ENCODE data around the gene FAM163B.

Gene FAM163B

GRCh38 chr9:133608382-133608781, 807 bp downstream of the FAM163B start:
- Histone ChIP-seq H3K27ac (replicated peaks) (no peak overlapping the region), H3K27me3 (ENCODE audit: insufficient read depth, poor library complexity, severe bottlenecking) (peaks cover 3% of the 10 kb centered on the region), H3K4me3 (replicated peaks; ENCODE audit: insufficient read depth, low read length) (no peak overlapping the region)
- TF ChIP-seq CTCF (IDR thresholded peaks at IDR 0.05; ENCODE audit: insufficient read depth, low read length) (no peak), GABPA (IDR thresholded peaks at IDR 0.05; ENCODE audit: low read depth) (no peak), POLR2AphosphoS5 (IDR thresholded peaks at IDR 0.05; ENCODE audit: low read depth) (no peak), REST (IDR thresholded peaks at IDR 0.05; ENCODE audit: insufficient replicate concordance, low read depth) (no peak), SPI1 (IDR thresholded peaks at IDR 0.05; ENCODE audit: borderline replicate concordance, low read depth) (no peak)
- no peak for DNase-seq (ENCODE audit: low read depth in 1 of 2, low spot score in 1 of 2)

- peaks cover 3% of the 10 kb centered on the region for H3K27me3 ChIP-seq (ENCODE audit: insufficient read depth, poor library complexity, severe bottlenecking)
- H3K27ac ChIP-seq (replicated peaks): no peak overlapping the region
- TF ChIP-seq SPI1 (IDR thresholded peaks at IDR 0.05; ENCODE audit: borderline replicate concordance, low read depth) (no peak), REST (IDR thresholded peaks at IDR 0.05; ENCODE audit: insufficient replicate concordance, low read depth) (no peak), GABPA (IDR thresholded peaks at IDR 0.05; ENCODE audit: low read depth) (no peak), CTCF (IDR thresholded peaks at IDR 0.05; ENCODE audit: insufficient read depth, low read length) (no peak), POLR2AphosphoS5 (IDR thresholded peaks at IDR 0.05; ENCODE audit: low read depth) (no peak)
- DNase-seq (ENCODE audit: low read depth in 1 of 2, low spot score in 1 of 2): no peak
- H3K4me3 ChIP-seq (replicated peaks; ENCODE audit: insufficient read depth, low read length): no peak overlapping the region
These were observed 1.2 kb downstream of the FAM163B start for GRCh38 chr9:133607976-133608375.

GRCh38 chr9:133607381-133607780, 1.8 kb downstream of the FAM163B start:
- TF ChIP-seq CTCF (IDR thresholded peaks at IDR 0.05; ENCODE audit: insufficient read depth, low read length): no peak
- TF ChIP-seq POLR2AphosphoS5 (IDR thresholded peaks at IDR 0.05; ENCODE audit: low read depth): no peak
- no peak for TF ChIP-seq REST (IDR thresholded peaks at IDR 0.05; ENCODE audit: insufficient replicate concordance, low read depth)
- no peak for TF ChIP-seq GABPA (IDR thresholded peaks at IDR 0.05; ENCODE audit: low read depth)
- no peak for TF ChIP-seq SPI1 (IDR thresholded peaks at IDR 0.05; ENCODE audit: borderline replicate concordance, low read depth)
- no peak for DNase-seq (ENCODE audit: low read depth in 1 of 2, low spot score in 1 of 2)
- Histone ChIP-seq H3K4me3 (replicated peaks; ENCODE audit: insufficient read depth, low read length) (no peak overlapping the region), H3K27me3 (ENCODE audit: insufficient read depth, poor library complexity, severe bottlenecking) (peaks cover 3% of the 10 kb centered on the region), H3K27ac (replicated peaks) (no peak overlapping the region)
